Activated CD8-positive, alpha-beta T cell treated with anti-CD3 and anti-CD28 coated beads for 36 hours (primary cell): ENCODE data around the gene TLR9. TPM values are rescaled to one million over a fixed set of nuclear protein-coding genes. Genes with fewer than 3 reads are reported as not detected.

ENCODE experiments used
- ATAC-seq: fragments of 200-7000 bp; cut with Tn5 transposase; one replicate; pipeline ENCODE4 v1.10.0; 2021; ENCODE audit warnings: mild to moderate bottlenecking, moderate library complexity
- CTCF ChIA-PET: fragments of 350-600 bp; sonication (Branson Sonifier 250); formaldehyde crosslinking; loops from one replicate; lab custom pipeline; 2021; ENCODE audit warnings: antibody characterized with exemption; lab: Charles Lee
- POLR2A ChIA-PET: fragments of 350-600 bp; sonication (Branson Sonifier 250); formaldehyde crosslinking; loops from one replicate; lab custom pipeline; 2021; ENCODE audit warnings: antibody characterized with exemption; lab: Charles Lee
- DNase-seq: peaks from one replicate; pipeline ENCODE4 v3.0.0-alpha.2; 2020
- H3K27ac Mint-ChIP-seq: one replicate; pipeline ENCODE4 v1.8.0; 2021; ENCODE audit warnings: mild to moderate bottlenecking, mixed read lengths
- H3K27me3 Mint-ChIP-seq: one replicate; pipeline ENCODE4 v1.8.0; 2021; ENCODE audit warnings: mixed read lengths
- H3K36me3 Mint-ChIP-seq: one replicate; pipeline ENCODE4 v1.8.0; 2021; ENCODE audit warnings: low read depth, mixed read lengths
- H3K4me1 Mint-ChIP-seq: one replicate; pipeline ENCODE4 v1.8.0; 2021; ENCODE audit warnings: low read depth, mixed read lengths
- H3K4me3 Mint-ChIP-seq: one replicate; pipeline ENCODE4 v1.8.0; 2021; ENCODE audit warnings: mild to moderate bottlenecking, moderate library complexity, mixed read lengths
- H3K9me3 Mint-ChIP-seq: one replicate; pipeline ENCODE4 v1.8.0; 2021; ENCODE audit warnings: mixed read lengths
- CTCF ChIP-seq: fragments of 200-600 bp; IDR thresholded peaks from one replicate; pipeline ENCODE4 v1.8.0; 2022; ENCODE audit warnings: antibody characterized with exemption, mild to moderate bottlenecking
- intact Hi-C: fragments of 100-400 bp; cut with micrococcal nuclease; formaldehyde crosslinking; loops from one replicate; pipeline ENCODE4 v1.10.0; 2022
- total RNA-seq, 2 experiments: library from RNA; stranded (reverse); gene quantifications; one replicate each; pipeline ENCODE4 v1.2.3, GENCODE V29; 2021

Gene TLR9
- total RNA-seq, 2 experiments from 2014 or later = 2.0 TPM

- TF ChIP-seq CTCF = no peak
- H3K4me3 Mint-ChIP-seq = peak overlapping the region; percentile 94
- no peaks in the 10 kb centered on the region for H3K27me3 Mint-ChIP-seq
- peaks cover 4% of the 10 kb centered on the region for H3K9me3 Mint-ChIP-seq
- peaks cover 76% of the 10 kb centered on the region for H3K36me3 Mint-ChIP-seq
- ChIA-PET CTCF (interaction anchor here (0.6 to 2.0 kb wide), 8 partner anchors 11 to 93 kb away, joined by 3 to 6 read pairs (median 4); no protein-coding TSS in a partner anchor), POLR2A (interaction anchor here (1.3 to 33.3 kb wide), 6 partner anchors 10 to 31 kb away, joined by 3 to 949 read pairs (median 21); partner anchors contain the start of genes GLYCTK, TWF2 and WDR82)
- peak overlapping the region; percentile 94 for H3K27ac Mint-ChIP-seq
- intact Hi-C loops = no loop called here
- DNase-seq (no peak), ATAC-seq (peak; percentile 9)
- H3K4me1 Mint-ChIP-seq = peaks cover 74% of the 10 kb centered on the region
Observed at GRCh38 chr3:52246264-52246620, 20.8 kb upstream of the TLR9 start.

DNA sequence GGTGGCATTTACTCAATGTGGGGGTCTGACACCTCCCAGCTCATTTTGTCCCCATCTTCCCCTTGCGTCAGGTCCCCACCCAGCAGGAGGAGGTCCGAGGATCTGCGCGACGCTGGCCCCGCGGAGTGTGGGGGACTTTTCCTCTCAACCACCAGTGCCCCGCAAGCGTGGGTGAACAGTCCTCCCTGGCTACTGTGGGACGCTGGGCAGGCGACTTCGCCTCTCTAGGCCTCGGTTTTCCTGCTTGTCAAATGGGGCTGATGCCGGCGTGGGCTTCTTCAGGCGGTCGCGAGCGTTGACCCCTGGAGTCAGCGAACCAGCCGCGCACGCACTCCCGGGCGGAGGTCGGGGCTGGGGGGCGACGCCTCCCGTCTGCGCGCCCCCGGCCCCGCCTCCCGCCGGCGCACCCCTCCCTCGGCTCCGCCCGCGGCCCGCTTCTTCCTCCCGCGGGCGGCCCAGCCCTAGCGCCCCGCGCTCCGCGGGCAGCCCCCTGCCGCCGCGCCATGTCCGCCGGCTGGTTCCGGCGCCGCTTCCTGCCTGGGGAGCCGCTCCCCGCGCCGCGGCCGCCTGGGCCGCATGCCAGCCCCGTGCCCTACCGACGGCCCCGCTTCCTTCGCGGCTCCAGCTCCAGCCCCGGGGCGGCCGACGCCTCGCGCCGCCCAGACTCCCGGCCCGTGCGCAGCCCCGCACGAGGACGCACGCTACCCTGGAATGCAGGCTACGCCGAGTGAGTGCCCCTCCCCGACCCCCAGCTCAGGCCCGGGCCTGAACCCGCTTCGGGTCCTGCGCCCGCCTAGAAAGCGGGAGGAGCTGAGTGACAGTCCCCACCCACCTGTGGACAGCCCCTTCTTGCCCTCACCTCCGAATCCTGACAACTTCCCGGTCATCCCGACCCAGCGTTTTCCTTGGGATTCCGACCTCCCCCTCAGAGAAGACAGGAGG lies 20.1 kb upstream of the TLR9 start, which contains the start of gene PPM1M:
Gene PPM1M, plus strand, starts transcription at position 438 of the 942 bp plus-strand sequence. Its CDS starts 66 bp downstream, at position 504.
- H3K4me3 Mint-ChIP-seq = peak within 1 kb of the TSS; percentile 94
- ATAC-seq (peak; percentile 35), DNase-seq (peak; percentile 67)
- H3K27ac Mint-ChIP-seq = peak within 1 kb of the TSS; percentile 95
- no peak for TF ChIP-seq CTCF
- intact Hi-C loops = no loop called here
- H3K27me3 Mint-ChIP-seq = no peaks in the 10 kb centered on the region
- ChIA-PET CTCF (interaction anchor here (1.0 to 2.8 kb wide), 9 partner anchors 10 to 94 kb away, joined by 3 to 17 read pairs (median 4); no protein-coding TSS in a partner anchor), POLR2A (interaction anchor here (1.2 to 33.3 kb wide), 10 partner anchors 8 to 193 kb away, joined by 3 to 949 read pairs (median 4); partner anchors contain the start of genes GLYCTK, TWF2 and WDR82)
- H3K36me3 Mint-ChIP-seq = peaks cover 78% of the 10 kb centered on the region
- H3K4me1 Mint-ChIP-seq = peaks cover 78% of the 10 kb centered on the region
- H3K9me3 Mint-ChIP-seq = peaks cover 4% of the 10 kb centered on the region

GRCh38 chr3:52243791-52244628 lies 18.6 kb upstream of the TLR9 start:
- DNase-seq (peak; percentile 78), ATAC-seq (peak; percentile 9)
- Mint-ChIP-seq H3K9me3 (peaks cover 4% of the 10 kb centered on the region), H3K27ac (peak overlapping the region; percentile 95), H3K36me3 (peaks cover 77% of the 10 kb centered on the region), H3K27me3 (no peaks in the 10 kb centered on the region), H3K4me1 (peaks cover 68% of the 10 kb centered on the region), H3K4me3 (peak overlapping the region; percentile 80)
- intact Hi-C loops = no loop called here
- ChIA-PET CTCF (interaction anchor here (0.6 to 4.1 kb wide), 9 partner anchors 8 to 95 kb away, joined by 3 to 25 read pairs (median 4); no protein-coding TSS in a partner anchor), POLR2A (interaction anchor here (0.9 to 33.3 kb wide), 10 partner anchors 9 to 252 kb away, joined by 3 to 949 read pairs (median 4); partner anchors contain the start of genes GLYCTK, TLR9 and WDR82)
- no peak for TF ChIP-seq CTCF

DNA sequence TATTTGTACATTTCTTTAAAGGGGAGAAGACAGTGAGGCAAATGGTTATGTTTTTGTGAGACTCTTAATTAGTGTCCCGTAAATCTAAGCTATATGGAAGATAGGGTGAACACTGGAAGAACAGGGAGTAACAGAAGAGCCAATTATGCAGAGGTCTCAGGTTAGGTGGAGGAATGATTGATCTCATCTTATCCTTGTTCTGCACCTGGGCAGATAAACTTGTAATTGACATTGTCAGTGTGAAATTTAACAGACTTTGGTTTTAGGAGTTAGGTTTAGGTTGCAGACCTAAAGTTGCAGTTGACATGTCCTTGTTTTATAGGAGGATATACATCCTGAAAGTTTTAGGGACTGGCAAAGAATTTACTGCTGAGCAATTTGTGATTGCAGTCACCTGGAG lies 16.6 kb upstream of the TLR9 start:
- POLR2A ChIA-PET = interaction anchor here (2.6 to 33.3 kb wide), 4 partner anchors 11 to 36 kb away, joined by 7 to 949 read pairs (median 92); partner anchors contain the start of genes GLYCTK, TLR9 and WDR82
- peaks cover 61% of the 10 kb centered on the region for H3K4me1 Mint-ChIP-seq
- ATAC-seq (no peak), DNase-seq (no peak)
- H3K36me3 Mint-ChIP-seq = peaks cover 64% of the 10 kb centered on the region
- intact Hi-C loops = no loop called here
- peak overlapping the region; percentile 1 for H3K4me3 Mint-ChIP-seq
- H3K9me3 Mint-ChIP-seq = peaks cover 4% of the 10 kb centered on the region
- no peaks in the 10 kb centered on the region for H3K27me3 Mint-ChIP-seq
- TF ChIP-seq CTCF = no peak
- H3K27ac Mint-ChIP-seq = peak overlapping the region; percentile 83
- CTCF ChIA-PET = interaction anchor here (1.2 to 6.5 kb wide), 6 partner anchors 10 to 97 kb away, joined by 3 to 65 read pairs (median 18); partner anchors contain the start of gene WDR82
